DMS114 treated with DMSO at 0.1 percent for 48 hours (cell line): ENCODE measurements around the gene IL32.

ENCODE experiments used
- DNase-seq: peaks from one replicate; lab custom pipeline; 2025; ENCODE audit not compliant: unreplicated experiment; lab: John Stamatoyannopoulos, UW

IL32 gene

GRCh38 chr16:3088925-3089716 is 23.7 kb downstream of the IL32 start:
- DNase-seq: no peak

GRCh38 chr16:3089717-3090592 is 24.5 kb downstream of the IL32 start:
- DNase-seq: no peak

DNA sequence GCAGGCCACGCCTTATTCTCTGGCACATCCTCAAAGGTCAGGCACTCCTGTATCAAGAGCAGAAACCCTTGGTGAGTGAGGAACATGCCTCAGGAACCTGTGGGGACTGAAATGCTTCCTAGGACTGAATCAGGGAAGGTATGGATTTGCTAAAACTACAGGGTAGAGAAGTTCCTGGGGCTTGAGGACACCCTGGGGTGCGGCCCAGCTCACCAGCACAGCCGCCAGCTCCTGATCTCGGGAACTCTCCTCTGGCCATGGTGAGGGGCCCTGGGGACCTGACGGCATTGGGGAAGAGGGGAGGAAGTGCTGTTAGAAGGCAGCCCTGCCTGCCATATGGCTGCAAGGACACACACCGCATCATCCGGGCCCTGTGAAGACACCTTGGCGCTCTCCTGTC is 26.1 kb downstream of the IL32 start:
- no peak for DNase-seq

- DNase-seq: no peak
These were observed 27.1 kb downstream of the IL32 start for GRCh38 chr16:3092501-3092941.

GRCh38 chr16:3094289-3095027 is 29.0 kb downstream of the IL32 start:
- DNase-seq: no peak

DNA sequence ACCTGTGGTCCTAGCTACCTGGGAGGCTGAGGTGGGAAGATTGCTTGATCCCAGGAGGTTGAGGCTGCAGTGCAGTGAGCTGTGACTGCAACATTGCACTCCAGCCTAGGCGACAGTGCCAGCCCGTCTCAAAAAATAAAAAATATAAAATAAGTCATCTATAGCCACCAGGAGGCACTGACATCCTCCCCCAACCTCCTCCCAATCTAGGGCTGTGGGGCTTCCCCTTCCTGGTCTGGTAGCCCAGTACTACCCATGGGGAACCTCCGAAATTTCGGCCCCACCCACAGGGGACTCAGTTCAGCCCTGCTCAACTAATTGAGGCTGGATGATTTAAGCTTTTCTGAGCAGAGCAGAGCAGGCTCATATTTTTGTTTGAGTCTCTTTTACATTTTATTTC is 30.4 kb downstream of the IL32 start:
- no peak for DNase-seq

DNA sequence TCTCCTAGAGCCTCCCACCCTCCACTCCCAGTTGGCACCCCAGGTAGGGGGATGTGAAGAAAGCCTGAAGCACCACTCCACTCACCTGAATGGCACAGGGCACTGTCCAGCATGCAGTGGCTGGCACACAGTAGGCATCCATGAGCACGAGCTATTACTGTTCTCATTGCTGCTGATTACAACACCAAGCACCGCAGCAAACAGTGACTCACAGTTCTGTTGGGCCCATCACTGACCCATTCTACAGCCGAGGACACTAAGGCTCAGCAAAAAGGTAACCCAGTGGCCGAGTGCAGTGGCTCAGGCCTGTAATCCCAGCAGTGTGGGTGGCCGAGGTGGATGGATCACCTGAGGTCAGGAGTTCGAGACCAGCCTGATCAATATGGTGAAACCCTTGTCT is 30.9 kb downstream of the IL32 start:
- no peak for DNase-seq

- no peak for DNase-seq
These were observed 31.8 kb downstream of the IL32 start for GRCh38 chr16:3097266-3097665.

DNA sequence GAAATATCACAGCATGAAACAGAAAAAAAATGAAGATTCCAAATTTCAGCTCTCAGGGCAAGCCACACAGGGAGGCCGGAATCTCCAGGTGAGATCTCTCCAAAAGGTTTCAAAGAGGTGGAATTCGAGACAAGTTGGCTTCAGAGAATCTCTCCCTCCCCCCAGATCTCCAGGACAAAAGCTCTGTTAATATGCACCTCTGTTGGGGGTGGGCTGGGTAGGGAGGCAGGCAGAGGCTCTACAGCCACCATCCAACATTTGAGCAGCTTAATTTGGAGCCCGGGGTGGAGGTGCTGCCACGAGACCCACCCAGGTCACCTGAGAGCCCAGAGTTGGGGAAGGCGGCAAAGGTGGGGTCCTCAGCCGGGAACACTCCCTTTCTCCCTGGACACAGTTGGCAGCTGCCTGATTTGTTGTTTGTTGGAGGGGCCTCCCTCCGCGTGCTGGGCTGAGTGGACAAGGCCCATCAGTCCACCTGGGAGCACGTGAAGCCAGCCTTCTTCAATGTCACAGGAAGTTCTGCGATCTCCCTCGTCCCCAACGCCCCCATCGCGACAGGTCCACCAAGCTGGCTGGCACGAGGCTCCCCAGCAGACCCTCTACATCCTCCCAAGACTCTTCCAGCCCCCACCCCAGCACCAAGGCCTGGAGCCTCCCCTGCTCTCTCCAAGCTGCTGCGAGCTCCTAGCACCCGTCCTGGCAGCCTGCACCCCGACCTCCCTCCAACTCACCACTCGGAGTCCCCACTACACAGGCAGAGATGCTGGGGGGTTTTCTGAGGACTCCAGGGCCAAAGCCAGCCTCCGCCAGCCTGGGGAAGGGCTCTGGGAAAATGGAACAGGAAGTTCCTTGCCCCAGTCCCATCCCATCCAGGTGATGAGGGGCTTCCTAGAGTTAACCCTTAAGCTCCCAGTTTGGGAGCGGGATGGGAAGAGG is 33.3 kb downstream of the IL32 start, which contains the start of gene ZSCAN10:
Gene ZSCAN10, minus strand, starts transcription at position 836 of the 936 bp plus-strand sequence. CDS start 6,357 bp downstream, outside the sequence.
- no peak for DNase-seq

- DNase-seq: no peak
These were observed 33.9 kb downstream of the IL32 start for GRCh38 chr16:3099395-3099731.

GRCh38 chr16:3099732-3100499 is 34.5 kb downstream of the IL32 start:
- peak; percentile 79 for DNase-seq

DNA sequence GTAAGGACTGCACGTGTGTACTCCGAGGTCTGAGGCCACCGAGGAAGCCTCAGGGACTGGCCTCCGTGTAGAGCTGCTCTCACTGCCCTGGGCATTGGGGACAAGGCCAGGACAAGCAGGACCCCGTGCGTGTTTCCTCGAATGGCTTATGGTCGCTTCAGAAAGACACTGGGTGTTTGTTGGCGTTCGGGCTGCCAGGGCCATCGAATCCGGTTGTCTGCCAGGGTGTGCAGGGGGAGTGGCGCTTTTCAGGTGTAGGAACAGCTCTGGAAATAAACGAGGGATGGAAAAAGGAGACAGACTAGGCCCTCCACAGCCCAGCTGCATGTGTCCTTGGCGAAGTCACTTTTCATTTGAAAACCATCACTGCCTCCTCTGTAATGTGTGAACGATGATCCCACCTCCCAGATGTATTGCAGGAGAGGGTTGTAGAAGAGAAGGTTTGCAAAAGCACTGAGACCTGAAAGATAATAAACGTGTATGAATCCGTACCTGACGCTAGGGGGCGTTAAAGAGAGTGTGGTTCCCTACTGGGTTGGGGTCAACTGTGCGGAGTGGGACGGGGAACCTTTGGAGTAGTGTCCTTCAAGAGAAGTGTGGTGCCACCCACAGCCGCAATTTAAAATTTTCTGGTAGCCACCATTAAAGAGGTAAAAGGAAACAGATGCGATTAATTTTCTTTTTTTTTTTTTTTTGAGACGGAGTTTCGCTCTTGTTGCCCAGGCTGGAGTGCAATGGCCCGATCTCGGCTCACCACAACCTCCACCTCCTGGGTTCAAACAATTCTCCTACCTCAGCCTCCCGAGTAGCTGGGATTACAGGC is 35.8 kb downstream of the IL32 start:
- peak; percentile 29 for DNase-seq

GRCh38 chr16:3101841-3102470 is 36.5 kb downstream of the IL32 start:
- DNase-seq: no peak

- peak; percentile 77 for DNase-seq
These were observed 40.9 kb downstream of the IL32 start for GRCh38 chr16:3106205-3106928.

GRCh38 chr16:3112058-3112880 is 46.8 kb downstream of the IL32 start, which contains the start of gene ZNF205:
TSS of gene ZNF205 (plus strand) at chr16:3112586. CDS start at chr16:3113431, 845 bp downstream.
- peak; percentile 58 for DNase-seq

DNA sequence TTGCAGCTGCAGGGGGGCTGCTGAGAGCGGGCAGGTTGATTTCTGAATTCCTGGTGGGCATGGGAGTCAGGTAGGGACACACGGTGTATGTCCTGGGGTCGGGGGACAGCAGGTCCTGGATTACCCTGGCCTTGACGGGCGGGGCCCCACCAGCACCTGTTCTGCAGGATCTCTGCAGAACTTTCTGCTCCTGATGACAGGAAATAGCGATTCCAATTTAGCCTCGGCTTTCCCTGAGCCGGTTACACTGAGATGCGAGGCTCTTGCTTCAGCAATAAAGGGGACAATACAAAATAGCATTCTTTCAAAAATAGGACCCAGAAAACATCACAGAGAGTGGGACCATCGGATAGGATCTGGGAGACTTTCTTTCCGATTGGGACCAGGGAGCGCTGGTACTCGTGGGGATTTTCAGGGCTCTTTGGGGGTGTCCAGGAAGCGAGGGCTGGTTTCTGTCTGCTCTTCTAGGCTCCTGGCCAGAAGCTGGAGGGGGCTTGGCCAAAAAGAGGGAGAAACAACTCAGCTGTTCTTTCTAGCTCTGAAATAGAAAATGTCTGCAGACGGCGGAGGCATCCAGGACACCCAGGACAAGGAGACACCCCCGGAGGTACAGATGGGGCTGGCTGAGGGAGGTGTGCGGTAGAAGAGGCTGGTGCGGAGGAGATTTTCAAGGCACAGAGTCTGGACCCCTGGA is 47.6 kb downstream of the IL32 start:
- DNase-seq: no peak
